GM21619 (cell line): ENCODE results near the gene SCARF1.
A peak's percentile ranks its signal among the peaks of the same experiment; 100 is the strongest.
"Not testable (repeated sequence)": the region's sequence is repeated elsewhere in the genome, so short reads cannot be mapped to it uniquely, and the experiment has no call there.

Experiments
- ATAC-seq: cut with Tn5 transposase; IDR thresholded peaks from one replicate; pipeline ENCODE4 v1.9.1; 2021; ENCODE audit not compliant: unreplicated experiment

Gene SCARF1

GRCh38 chr17:1645207-1646171 is at the start of gene SCARF1:
Gene SCARF1, minus strand, starts transcription at chr17:1645732. Its CDS starts 35 bp downstream, at chr17:1645697.
- ATAC-seq: no peak

- no peak for ATAC-seq
Observed at GRCh38 chr17:1693339-1693738, 47.8 kb upstream of the SCARF1 start.

GRCh38 chr17:1690544-1691221 is 45.2 kb upstream of the SCARF1 start:
- no peak for ATAC-seq

- ATAC-seq: not testable (repeated sequence)
Observed at GRCh38 chr17:1688405-1688804, 42.9 kb upstream of the SCARF1 start.

- no peak for ATAC-seq
Observed at GRCh38 chr17:1686086-1686485, 40.6 kb upstream of the SCARF1 start.

GRCh38 chr17:1684378-1685189 is 39.1 kb upstream of the SCARF1 start, which contains the start of gene PRPF8:
Gene PRPF8, minus strand, starts transcription at chr17:1684867. Its CDS starts 296 bp downstream, at chr17:1684571.
- ATAC-seq: peak; percentile 94

- no peak for ATAC-seq
Observed at GRCh38 chr17:1683459-1683858, 37.9 kb upstream of the SCARF1 start.

- ATAC-seq: no peak
Observed at GRCh38 chr17:1676401-1676800, 30.9 kb upstream of the SCARF1 start.

- ATAC-seq: no peak
Observed at GRCh38 chr17:1673041-1673785, 27.7 kb upstream of the SCARF1 start.

- ATAC-seq: not testable (repeated sequence)
Observed at GRCh38 chr17:1663934-1664333, 18.4 kb upstream of the SCARF1 start.

- no peak for ATAC-seq
Observed at GRCh38 chr17:1661045-1661444, 15.5 kb upstream of the SCARF1 start.

- no peak for ATAC-seq
Observed at GRCh38 chr17:1658100-1658499, 12.6 kb upstream of the SCARF1 start.

- ATAC-seq: no peak
Observed at GRCh38 chr17:1653735-1654134, 8.2 kb upstream of the SCARF1 start.

- ATAC-seq: not testable (repeated sequence)
Observed at GRCh38 chr17:1652794-1653193, 7.3 kb upstream of the SCARF1 start.

GRCh38 chr17:1651559-1651844 is 6.0 kb upstream of the SCARF1 start:
- no peak for ATAC-seq

- ATAC-seq: no peak
Observed at GRCh38 chr17:1650731-1651558, 5.4 kb upstream of the SCARF1 start.

- ATAC-seq: no peak
Observed at GRCh38 chr17:1649844-1650501, 4.4 kb upstream of the SCARF1 start, which contains the start of gene RILP. Gene RILP, minus strand, starts transcription at chr17:1649866. Its CDS starts 62 bp downstream, at chr17:1649804.

GRCh38 chr17:1648963-1649843 is 3.7 kb upstream of the SCARF1 start:
- ATAC-seq: peak; percentile 37
